Upper lobe of left lung (tissue), 6 donors: Measurements from ENCODE around the gene CYP26B1. TPM values are rescaled to one million over a fixed set of nuclear protein-coding genes. Genes with fewer than 3 reads are reported as not detected.
A peak's percentile ranks its signal among the peaks of the same experiment; 100 is the strongest.

Experiments used
- ATAC-seq, 2 donors: fragments of 200-7000 bp; cut with Tn5 transposase; one replicate each; pipeline ENCODE4 v1.9.1; 2022; ENCODE audit warnings: mild to moderate bottlenecking in 2 of 2, moderate library complexity in 2 of 2; ENCODE audit not compliant: low FRiP score in 2 of 2
- DNase-seq, 2 donors: peaks; one replicate each; pipeline ENCODE4 v3.0.0-alpha.2; 2019 to 2020
- H3K27ac ChIP-seq, 4 donors: fragments of 200-600 bp; sonication (generic); one replicate each; pipeline ENCODE4 v1.5.1; 2016 to 2019
- H3K27me3 ChIP-seq, 4 donors: fragments of 200-600 bp; sonication (generic); one replicate each; pipeline ENCODE4 v1.5.1; 2017 to 2019
- H3K36me3 ChIP-seq, 4 donors: fragments of 200-600 bp; sonication (generic); one replicate each; pipeline ENCODE4 v1.5.1; 2016 to 2019
- H3K4me1 ChIP-seq, 4 donors: fragments of 200-600 bp; sonication (generic); one replicate each; pipeline ENCODE4 v1.5.1; 2018 to 2019
- H3K4me3 ChIP-seq, 4 donors: fragments of 200-600 bp; sonication (generic); one replicate each; pipeline ENCODE4 v1.5.1; 2017 to 2019; ENCODE audit warnings: mild to moderate bottlenecking in 2 of 4, moderate library complexity in 1 of 4
- H3K9me3 ChIP-seq, 4 donors: fragments of 200-600 bp; sonication (generic); one replicate each; pipeline ENCODE4 v1.5.1; 2018 to 2019
- EP300 ChIP-seq, 4 donors: sonication (generic); formaldehyde crosslinking; IDR thresholded peaks; one replicate each; pipeline ENCODE4 v1.5.1; 2017; ENCODE audit warnings: antibody characterized with exemption in 4 of 4, control low read depth in 2 of 4
- POLR2A ChIP-seq, 4 donors: fragments of 450-650 bp; IDR thresholded peaks; one replicate each; pipeline ENCODE4 v1.5.1; 2016 to 2017; ENCODE audit warnings: antibody characterized with exemption in 4 of 4, mild to moderate bottlenecking in 2 of 4
- POLR2AphosphoS5 ChIP-seq, 2 donors: sonication (generic); formaldehyde crosslinking; IDR thresholded peaks; one replicate each; pipeline ENCODE4 v1.5.1; 2017; ENCODE audit warnings: antibody characterized with exemption in 2 of 2
- WGBS, 2 donors: methylation state at CpG; one replicate each; pipeline ENCODE4 v1.1.5; 2017 to 2018; 5-methylcytosine and 5-hydroxymethylcytosine counted together
- total RNA-seq, 6 donors: library from RNA; depleted of rRNA in 4 of 6; stranded (reverse); fragments of >200 nt in 4 of 6; gene quantifications; one replicate each; pipeline versions ENCODE4 v1.1.0 to v1.2.1, GENCODE V29; 2016 to 2021
- TF ChIP-seq, protein P1 (sequence below), 6 experiments: fragments of 450-650 bp in 4 of 6; fragments of 200-600 bp in 2 of 6; sonication (generic) in 2 of 6; IDR thresholded peaks; one replicate each; pipeline ENCODE4 v1.5.1; 2016 to 2019; ENCODE audit warnings: antibody characterized with exemption in 6 of 6
- donor health status: DM: no; HTN: no; CAD: no; lungs with moderate emphysema.
- donor health status: DM: no; HTN: yes; CAD: no; lungs with severe emphysema.

CYP26B1 gene
- total RNA-seq, 6 donors from 2014 or later, result 0.89 to 4.8 (median 4.5) TPM; not detected in 1

DNA sequence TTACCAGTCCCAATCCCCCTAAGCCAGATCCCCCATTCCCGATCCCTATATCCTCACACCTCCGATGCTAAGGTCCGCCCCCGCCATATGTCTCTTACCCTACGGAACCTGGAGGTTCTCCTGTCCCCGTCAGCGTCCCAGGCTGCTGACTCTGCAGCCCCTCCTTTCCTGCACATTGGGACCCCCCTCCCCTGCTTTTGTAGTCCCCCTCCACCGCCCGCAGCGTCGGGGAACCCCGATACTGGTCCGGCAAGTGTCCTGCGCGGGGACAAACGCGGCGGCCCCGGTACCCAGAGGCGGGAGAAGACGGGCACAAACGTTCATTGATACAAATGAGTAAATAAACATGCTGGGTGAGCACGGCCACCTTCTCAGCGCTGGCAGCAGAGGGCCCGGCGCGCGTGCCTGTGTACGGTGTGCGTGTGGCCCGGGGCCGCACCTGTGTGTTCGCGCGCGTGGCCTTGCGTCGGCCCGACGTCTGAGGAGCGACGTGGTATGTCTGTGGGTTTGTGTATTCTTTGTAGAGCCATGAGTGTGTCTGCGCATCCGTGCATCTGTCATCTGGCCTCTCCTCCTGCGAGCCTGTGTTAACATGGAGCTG lies 2.0 kb upstream of the CYP26B1 start:
- no peaks in the 10 kb centered on the region for H3K9me3 ChIP-seq
- DNase-seq (peak in 1 of 2 donors; percentile 87), ATAC-seq (peak; percentile 5 to 21)
- H3K36me3 ChIP-seq, result no peaks in the 10 kb centered on the region
- TF ChIP-seq POLR2AphosphoS5 (IDR thresholded peaks at IDR 0.05), result no peak
- TF ChIP-seq, protein P1, sequence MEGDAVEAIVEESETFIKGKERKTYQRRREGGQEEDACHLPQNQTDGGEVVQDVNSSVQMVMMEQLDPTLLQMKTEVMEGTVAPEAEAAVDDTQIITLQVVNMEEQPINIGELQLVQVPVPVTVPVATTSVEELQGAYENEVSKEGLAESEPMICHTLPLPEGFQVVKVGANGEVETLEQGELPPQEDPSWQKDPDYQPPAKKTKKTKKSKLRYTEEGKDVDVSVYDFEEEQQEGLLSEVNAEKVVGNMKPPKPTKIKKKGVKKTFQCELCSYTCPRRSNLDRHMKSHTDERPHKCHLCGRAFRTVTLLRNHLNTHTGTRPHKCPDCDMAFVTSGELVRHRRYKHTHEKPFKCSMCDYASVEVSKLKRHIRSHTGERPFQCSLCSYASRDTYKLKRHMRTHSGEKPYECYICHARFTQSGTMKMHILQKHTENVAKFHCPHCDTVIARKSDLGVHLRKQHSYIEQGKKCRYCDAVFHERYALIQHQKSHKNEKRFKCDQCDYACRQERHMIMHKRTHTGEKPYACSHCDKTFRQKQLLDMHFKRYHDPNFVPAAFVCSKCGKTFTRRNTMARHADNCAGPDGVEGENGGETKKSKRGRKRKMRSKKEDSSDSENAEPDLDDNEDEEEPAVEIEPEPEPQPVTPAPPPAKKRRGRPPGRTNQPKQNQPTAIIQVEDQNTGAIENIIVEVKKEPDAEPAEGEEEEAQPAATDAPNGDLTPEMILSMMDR (IDR thresholded peaks at IDR 0.05), result no peak
- TF ChIP-seq EP300 (IDR thresholded peaks at IDR 0.05), result no peak
- no peak for TF ChIP-seq POLR2A (IDR thresholded peaks at IDR 0.05)
- H3K4me3 ChIP-seq, result peak overlapping the region in 3 of 4 donors; percentile 39 to 61 (median 57)
- peaks cover 42 to 58% (median 48%) of the 10 kb centered on the region in 4 donors for H3K4me1 ChIP-seq
- peaks cover 1 to 52% (median 32%) of the 10 kb centered on the region in 4 donors for H3K27me3 ChIP-seq
- 1 to 3% methylated on average over 14 to 41 of the region's 45 CpGs for WGBS, 2 donors
- H3K27ac ChIP-seq, result no peak overlapping the region

- no peaks in the 10 kb centered on the region for H3K36me3 ChIP-seq
- DNase-seq, result peak in 1 of 2 donors; percentile 91
- no peaks in the 10 kb centered on the region for H3K9me3 ChIP-seq
- peak in 1 of 2 donors; percentile 52 for ATAC-seq
- peaks cover 1 to 58% (median 36%) of the 10 kb centered on the region in 4 donors for H3K27me3 ChIP-seq
- no peak overlapping the region for H3K27ac ChIP-seq
- peaks cover 48 to 65% (median 55%) of the 10 kb centered on the region in 4 donors for H3K4me1 ChIP-seq
- TF ChIP-seq POLR2A (IDR thresholded peaks at IDR 0.05) (no peak), POLR2AphosphoS5 (IDR thresholded peaks at IDR 0.05) (no peak)
- peak overlapping the region in 3 of 4 donors; percentile 39 to 61 (median 57) for H3K4me3 ChIP-seq
- WGBS, 2 donors, result 0% methylated on average over 35 to 54 of the region's 65 CpGs
Observed at GRCh38 chr2:72148837-72149555, 1.3 kb upstream of the CYP26B1 start.

DNA sequence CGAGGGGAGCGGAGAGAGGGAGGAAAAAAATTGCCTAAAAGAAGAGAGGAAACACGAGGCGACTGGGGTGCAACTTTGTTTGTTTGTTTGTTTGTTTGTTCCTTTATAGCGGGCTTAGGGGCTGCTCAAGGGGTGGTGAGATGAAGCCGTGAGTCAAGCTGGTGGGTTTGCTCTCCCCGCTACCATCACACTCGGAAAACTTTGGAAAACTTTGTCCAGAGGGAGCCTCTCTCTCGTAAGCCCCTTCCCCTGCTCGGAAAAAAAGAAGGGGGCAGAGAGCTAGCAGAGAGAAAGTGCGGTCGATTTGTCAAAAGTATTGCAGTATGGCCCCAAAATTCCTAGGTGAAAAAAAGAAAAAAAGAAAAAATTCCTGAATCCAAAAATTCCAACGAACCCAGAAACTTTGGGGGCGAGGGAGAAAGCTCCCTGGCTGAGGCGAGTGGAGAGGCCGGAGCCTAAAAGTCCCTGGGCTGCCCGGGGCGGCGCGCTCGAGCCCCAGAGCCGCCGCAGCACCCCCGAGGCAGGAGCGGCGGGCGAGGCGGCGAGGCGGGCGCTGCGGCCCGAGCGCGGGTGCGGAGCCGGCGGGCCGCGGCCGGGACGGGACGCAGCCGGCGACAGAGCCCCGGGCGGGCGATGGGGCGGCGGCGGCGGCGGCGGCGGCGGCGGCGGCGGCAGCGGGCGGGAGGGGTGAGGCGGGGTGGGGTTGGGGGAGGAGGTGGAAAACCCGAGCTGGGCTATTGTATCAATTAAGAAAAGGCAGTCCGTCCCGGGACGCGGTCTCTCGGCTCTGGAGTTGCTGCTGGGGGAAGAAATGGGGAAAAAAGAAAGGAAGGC lies 558 bp upstream of the CYP26B1 start:
- Histone ChIP-seq H3K27me3 (peaks cover 1 to 66% (median 38%) of the 10 kb centered on the region in 4 donors), H3K27ac (no peak overlapping the region), H3K9me3 (no peaks in the 10 kb centered on the region), H3K4me3 (peak overlapping the region in 3 of 4 donors; percentile 39 to 61 (median 57)), H3K36me3 (no peaks in the 10 kb centered on the region), H3K4me1 (peaks cover 56 to 72% (median 63%) of the 10 kb centered on the region in 4 donors)
- WGBS, 2 donors, result 1 to 2% methylated on average over 41 to 59 of the region's 68 CpGs
- DNase-seq (peak in 1 of 2 donors; percentile 79), ATAC-seq (no peak)
- TF ChIP-seq EP300 (IDR thresholded peaks at IDR 0.05) (no peak), POLR2AphosphoS5 (IDR thresholded peaks at IDR 0.05) (no peak), POLR2A (IDR thresholded peaks at IDR 0.05) (no peak)
- TF ChIP-seq, protein P1 (IDR thresholded peaks at IDR 0.05), result no peak

DNA sequence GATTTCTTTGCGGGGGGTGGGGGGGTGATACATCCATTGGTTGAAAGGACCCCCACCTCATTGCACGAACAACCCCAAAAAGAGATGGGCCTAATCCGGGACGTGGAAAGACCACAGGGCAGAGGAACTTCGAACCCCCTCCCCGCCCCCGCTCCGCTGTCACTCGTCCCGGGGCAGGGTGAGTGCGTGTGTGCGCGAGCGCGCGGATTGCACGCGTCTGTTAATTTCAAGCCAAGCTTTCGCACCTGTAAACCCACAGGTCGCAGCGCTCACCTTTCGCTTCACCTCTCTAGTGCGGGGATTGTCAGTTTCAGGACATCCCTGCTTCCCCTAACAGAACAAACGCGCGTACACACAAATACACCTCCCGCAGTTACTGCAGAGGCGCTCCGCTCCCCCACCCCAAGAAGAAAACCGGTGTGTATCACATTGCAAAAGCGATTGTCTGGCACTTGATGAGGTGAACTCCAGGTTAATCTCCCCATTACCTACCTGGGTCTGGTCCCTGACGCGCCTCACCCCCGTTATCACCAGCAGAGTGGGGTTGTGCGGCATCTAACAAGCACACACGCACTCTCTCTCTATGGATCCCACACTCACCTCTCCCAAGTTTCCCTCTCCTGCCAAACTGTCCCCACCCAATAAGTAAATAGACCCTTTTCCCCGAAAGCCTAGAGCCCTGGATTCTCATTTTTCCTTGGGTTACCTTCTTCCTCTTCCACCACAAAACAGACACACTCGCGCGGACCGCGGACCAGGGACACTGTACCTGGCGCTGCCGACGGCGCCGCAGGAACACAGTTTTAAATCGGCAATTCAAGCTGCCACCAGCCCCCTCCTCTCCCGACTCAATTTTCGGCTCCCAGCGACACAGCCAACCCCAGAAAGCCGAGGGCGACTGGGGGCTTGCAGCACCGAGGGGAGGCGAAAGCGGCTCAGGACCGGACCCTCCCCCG lies 1.0 kb downstream of the CYP26B1 start:
- H3K27me3 ChIP-seq, result peaks cover 1 to 66% (median 38%) of the 10 kb centered on the region in 4 donors
- ATAC-seq (no peak), DNase-seq (peak in 1 of 2 donors; percentile 75)
- WGBS, 2 donors, result 9 to 11% methylated on average over 48 to 58 of the region's 58 CpGs
- no peak overlapping the region for H3K27ac ChIP-seq
- H3K9me3 ChIP-seq, result no peaks in the 10 kb centered on the region
- H3K4me3 ChIP-seq, result peak overlapping the region in 3 of 4 donors; percentile 39 to 61 (median 57)
- peaks cover 63 to 82% (median 71%) of the 10 kb centered on the region in 4 donors for H3K4me1 ChIP-seq
- no peaks in the 10 kb centered on the region for H3K36me3 ChIP-seq
- TF ChIP-seq EP300 (IDR thresholded peaks at IDR 0.05) (no peak), POLR2AphosphoS5 (IDR thresholded peaks at IDR 0.05) (no peak), POLR2A (IDR thresholded peaks at IDR 0.05) (no peak)
- TF ChIP-seq, protein P1 (IDR thresholded peaks at IDR 0.05), result no peak
